Measurements from ENCODE around the gene FAM111B. TPM values are rescaled to one million over a fixed set of nuclear protein-coding genes. Genes with fewer than 3 reads are reported as not detected.
"Not testable (repeated sequence)": the region's sequence is repeated elsewhere in the genome, so short reads cannot be mapped to it uniquely, and the experiment has no call there.

Gene FAM111B
- total RNA-seq, result under 1 TPM in 2 of 4 donors, not detected in 2; 0.27 to 0.36 TPM
- polyA plus RNA-seq, result 1 to 10 TPM; 1.8 to 6.8 (median 2.1) TPM

- intact Hi-C loops (cut with DNase I), result loop anchor here (2.0 kb wide), 1 partner anchor 36 kb away; the partner anchor contains the start of gene FAM111A
- Histone ChIP-seq H3K9me3 (no peaks in the 10 kb centered on the region), H3K27ac (peak within 1 kb of the TSS in 3 of 4 donors; percentile 41 to 50 (median 46)), H3K4me1 (peaks cover 0 to 24% (median 21%) of the 10 kb centered on the region in 4 donors), H3K4me3 (peak within 1 kb of the TSS; percentile 42 to 54 (median 48)), H3K36me3 (no peaks in the 10 kb centered on the region), H3K27me3 (peaks cover 0 to 10% (median 9%) of the 10 kb centered on the region in 3 donors)
- peak in 1 of 4 donors; percentile 5 for TF ChIP-seq POLR2AphosphoS5 (IDR thresholded peaks at IDR 0.05)
- TF ChIP-seq EP300 (IDR thresholded peaks at IDR 0.05), result no peak
- no peak for TF ChIP-seq POLR2A (IDR thresholded peaks at IDR 0.05)
- no peak for TF ChIP-seq CTCF (IDR thresholded peaks at IDR 0.05)
- peak; percentile 91 for DNase-seq
- 1% methylated on average over 64 of the region's 64 CpGs for WGBS, 2 donors
Observed at GRCh38 chr11:59106363-59107336, at the start of gene FAM111B. TSS of gene FAM111B (plus strand) at chr11:59107237. CDS start at chr11:59109626, 2,389 bp downstream.

- H3K27me3 ChIP-seq, result peaks cover 9 to 62% (median 15%) of the 10 kb centered on the region in 3 donors
- peak in 3 of 4 experiments; percentile 15 to 40 (median 30) for TF ChIP-seq CTCF (IDR thresholded peaks at IDR 0.05)
- H3K36me3 ChIP-seq; H3K4me1 ChIP-seq; H3K9me3 ChIP-seq; intact Hi-C loops (cut with DNase I); H3K27ac ChIP-seq: not testable (repeated sequence)
- DNase-seq, result peak; percentile 65
- WGBS, 2 donors, result 6 to 7% methylated on average over 27 of the region's 27 CpGs
- H3K4me3 ChIP-seq, result peak overlapping the region in 3 of 4 donors; percentile 5 to 25 (median 24)
Observed at GRCh38 chr11:59058120-59059033, 48.7 kb upstream of the FAM111B start.

GRCh38 chr11:59060096-59060495 lies 46.9 kb upstream of the FAM111B start:
- WGBS, 2 donors, result 71 to 73% methylated on average over 3 of the region's 3 CpGs
- H3K4me3 ChIP-seq; H3K36me3 ChIP-seq; H3K27ac ChIP-seq; DNase-seq; intact Hi-C loops (cut with DNase I); H3K4me1 ChIP-seq; H3K9me3 ChIP-seq: not testable (repeated sequence)
- H3K27me3 ChIP-seq, result peaks cover 9 to 63% (median 15%) of the 10 kb centered on the region in 3 donors

GRCh38 chr11:59062602-59063529 lies 44.2 kb upstream of the FAM111B start:
- intact Hi-C loops (cut with DNase I), result no loop called here
- Histone ChIP-seq H3K27ac (no peak overlapping the region), H3K9me3 (no peaks in the 10 kb centered on the region), H3K4me3 (no peak overlapping the region), H3K4me1 (peaks cover 0 to 6% (median 0%) of the 10 kb centered on the region in 4 donors), H3K27me3 (peaks cover 9 to 53% (median 15%) of the 10 kb centered on the region in 3 donors), H3K36me3 (no peaks in the 10 kb centered on the region)
- DNase-seq, result no peak
- 52 to 63% methylated on average over 56 of the region's 56 CpGs for WGBS, 2 donors
- no peak for TF ChIP-seq EP300 (IDR thresholded peaks at IDR 0.05)
- TF ChIP-seq POLR2AphosphoS5 (IDR thresholded peaks at IDR 0.05), result no peak
- no peak for TF ChIP-seq POLR2A (IDR thresholded peaks at IDR 0.05)
- TF ChIP-seq CTCF (IDR thresholded peaks at IDR 0.05), result no peak

- H3K9me3 ChIP-seq; H3K27ac ChIP-seq; H3K36me3 ChIP-seq; H3K4me1 ChIP-seq; DNase-seq; H3K4me3 ChIP-seq; intact Hi-C loops (cut with DNase I): not testable (repeated sequence)
- 75 to 80% methylated on average over 14 of the region's 14 CpGs for WGBS, 2 donors
- H3K27me3 ChIP-seq, result peaks cover 0 to 41% (median 7%) of the 10 kb centered on the region in 3 donors
Observed at GRCh38 chr11:59063996-59064727, 42.9 kb upstream of the FAM111B start.

All from sigmoid colon (tissue), 7 donors.